Measurements from ENCODE around the gene PACS2.

- TF ChIP-seq CTCF (IDR thresholded peaks at IDR 0.05) (no peak), EZH2 (IDR thresholded peaks at IDR 0.05) (no peak), EZH2phosphoT487 (IDR thresholded peaks at IDR 0.05) (no peak)
Observed at GRCh38 chr14:105357626-105358025, 43.1 kb downstream of the PACS2 start.
